IgD-negative memory B cell (primary cell): ENCODE data around the gene LGALS12. TPM values are rescaled to one million over a fixed set of nuclear protein-coding genes. Genes with fewer than 3 reads are reported as not detected.
"Not testable (repeated sequence)": the region's sequence is repeated elsewhere in the genome, so short reads cannot be mapped to it uniquely, and the experiment has no call there.

Source experiments
- H3K27ac Mint-ChIP-seq, 3 donors: one replicate each; pipeline ENCODE4 v1.8.0; 2020 to 2022; ENCODE audit warnings: mild to moderate bottlenecking in 3 of 3, mixed read lengths in 3 of 3, moderate library complexity in 1 of 3
- H3K27me3 Mint-ChIP-seq: one replicate; pipeline ENCODE4 v1.8.0; 2021; ENCODE audit warnings: mixed read lengths
- H3K36me3 Mint-ChIP-seq: one replicate; pipeline ENCODE4 v1.8.0; 2020; ENCODE audit warnings: mild to moderate bottlenecking, mixed read lengths
- H3K4me1 Mint-ChIP-seq, 3 donors: one replicate each; pipeline ENCODE4 v1.8.0; 2020 to 2022; ENCODE audit warnings: mixed read lengths in 3 of 3, mild to moderate bottlenecking in 1 of 3
- H3K4me3 Mint-ChIP-seq, 4 donors: one replicate each; pipeline ENCODE4 v1.8.0; 2020 to 2022; ENCODE audit warnings: mild to moderate bottlenecking in 4 of 4, mixed read lengths in 4 of 4, moderate library complexity in 3 of 4
- H3K9me3 Mint-ChIP-seq, 3 donors: one replicate each; pipeline ENCODE4 v1.8.0; 2020 to 2021; ENCODE audit warnings: mixed read lengths in 3 of 3, mild to moderate bottlenecking in 1 of 3
- polyA plus RNA-seq: library from polyadenylated mRNA; unstranded; fragments of 300-500 nt; fragmentation: Illumina TruSeq; gene quantifications from one replicate; pipeline ENCODE4 v1.2.3, GENCODE V29; 2021

Gene LGALS12
- polyA plus RNA-seq, 1 donor from 2014 or later = 0.39 TPM

DNA sequence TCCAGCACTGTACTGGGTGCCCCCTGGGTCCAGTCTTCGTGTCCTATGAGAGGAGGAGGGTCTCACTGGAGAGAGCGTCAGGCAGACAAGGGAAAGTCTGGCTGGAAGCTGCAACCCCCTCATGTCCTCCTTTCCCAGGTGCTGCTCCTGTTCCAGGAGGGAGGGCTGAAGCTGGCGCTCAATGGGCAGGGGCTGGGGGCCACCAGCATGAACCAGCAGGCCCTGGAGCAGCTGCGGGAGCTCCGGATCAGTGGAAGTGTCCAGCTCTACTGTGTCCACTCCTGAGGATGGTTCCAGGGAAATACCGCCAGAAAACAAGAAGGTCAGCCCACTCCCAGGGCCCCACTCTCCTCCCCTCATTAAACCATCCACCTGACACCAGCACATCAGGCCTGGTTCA, 10.2 kb downstream of the LGALS12 start:
- peaks cover 0 to 4% (median 0%) of the 10 kb centered on the region in 3 donors for H3K4me1 Mint-ChIP-seq
- peaks cover 2 to 14% (median 10%) of the 10 kb centered on the region in 3 donors for H3K9me3 Mint-ChIP-seq
- no peaks in the 10 kb centered on the region for H3K36me3 Mint-ChIP-seq
- peaks cover under 1% of the 10 kb centered on the region for H3K27me3 Mint-ChIP-seq
- H3K4me3 Mint-ChIP-seq = no peak overlapping the region
- H3K27ac Mint-ChIP-seq = no peak overlapping the region

- H3K9me3 Mint-ChIP-seq = peaks cover 2 to 14% (median 10%) of the 10 kb centered on the region in 3 donors
- peaks cover 0 to 4% (median 0%) of the 10 kb centered on the region in 3 donors for H3K4me1 Mint-ChIP-seq
- H3K36me3 Mint-ChIP-seq = no peaks in the 10 kb centered on the region
- no peaks in the 10 kb centered on the region for H3K27me3 Mint-ChIP-seq
- H3K27ac Mint-ChIP-seq = no peak overlapping the region
- no peak overlapping the region for H3K4me3 Mint-ChIP-seq
These were observed 11.3 kb downstream of the LGALS12 start for GRCh38 chr11:63517156-63517555.

GRCh38 chr11:63518548-63518947, 12.7 kb downstream of the LGALS12 start:
- Mint-ChIP-seq H3K27me3 (peaks cover 2% of the 10 kb centered on the region), H3K36me3 (no peaks in the 10 kb centered on the region), H3K4me3 (no peak overlapping the region), H3K4me1 (peaks cover 0 to 4% (median 0%) of the 10 kb centered on the region in 3 donors), H3K27ac (no peak overlapping the region), H3K9me3 (peaks cover 2 to 17% (median 14%) of the 10 kb centered on the region in 3 donors)

DNA sequence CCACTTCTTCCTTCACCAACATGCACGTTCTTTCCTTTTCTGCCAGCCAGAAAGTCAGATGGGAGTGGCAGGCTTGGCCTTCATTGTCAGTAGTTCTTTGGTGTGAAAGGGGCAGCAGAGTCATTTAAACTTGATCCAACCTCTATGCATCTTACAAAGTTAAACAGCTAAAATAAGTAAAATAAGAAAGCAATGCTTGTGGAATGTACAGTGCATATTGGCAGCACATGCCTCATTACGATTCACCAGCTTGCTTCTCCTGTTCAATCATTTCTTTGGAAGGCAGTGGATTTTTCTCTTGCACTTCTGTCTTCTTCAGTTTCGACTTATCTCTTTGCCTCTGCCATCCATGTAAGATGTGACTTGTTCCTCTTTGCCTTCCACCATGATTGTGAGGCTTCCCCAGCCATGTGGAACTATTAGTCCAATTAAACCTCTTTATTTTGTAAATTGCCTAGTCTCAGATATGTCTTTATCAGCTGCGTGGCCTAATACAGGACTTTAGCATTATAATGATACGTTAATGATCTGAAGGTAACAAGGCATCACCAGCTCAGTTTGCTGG, 14.8 kb downstream of the LGALS12 start:
- Mint-ChIP-seq H3K27me3 (peaks cover 5% of the 10 kb centered on the region), H3K27ac (no peak overlapping the region), H3K36me3 (no peaks in the 10 kb centered on the region), H3K4me1 (peaks cover 0 to 4% (median 0%) of the 10 kb centered on the region in 3 donors), H3K4me3 (no peak overlapping the region), H3K9me3 (peaks cover 2 to 19% (median 14%) of the 10 kb centered on the region in 3 donors)

GRCh38 chr11:63521896-63522295, 16.0 kb downstream of the LGALS12 start:
- Mint-ChIP-seq H3K36me3 (no peaks in the 10 kb centered on the region), H3K4me3 (no peak overlapping the region), H3K27ac (no peak overlapping the region), H3K9me3 (peaks cover 2 to 19% (median 14%) of the 10 kb centered on the region in 3 donors), H3K4me1 (peaks cover 0 to 4% (median 0%) of the 10 kb centered on the region in 3 donors), H3K27me3 (peaks cover 5% of the 10 kb centered on the region)

- no peak overlapping the region for H3K27ac Mint-ChIP-seq
These were observed 17.3 kb downstream of the LGALS12 start for GRCh38 chr11:63523151-63523550.

DNA sequence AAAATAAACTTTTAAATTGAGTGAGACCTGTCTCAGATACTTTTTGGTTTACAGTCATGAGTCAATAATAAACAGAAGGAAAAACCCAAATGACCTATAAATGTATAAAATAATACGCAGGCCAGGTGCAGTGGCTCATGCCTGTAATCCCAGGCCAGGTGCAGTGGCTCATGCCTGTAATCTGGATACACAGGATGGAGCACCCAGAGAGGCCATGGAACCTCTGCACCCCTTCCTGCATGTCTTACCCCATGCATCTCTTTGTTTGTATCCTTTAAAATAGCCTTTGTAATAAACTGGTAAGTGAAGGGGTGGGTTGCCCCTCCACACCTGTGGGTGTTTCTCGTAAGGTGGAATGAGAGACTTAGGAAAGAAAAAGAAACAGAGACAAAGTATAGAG, 21.8 kb downstream of the LGALS12 start:
- no peak overlapping the region for H3K27ac Mint-ChIP-seq
- no peaks in the 10 kb centered on the region for H3K36me3 Mint-ChIP-seq
- H3K4me1 Mint-ChIP-seq = peaks cover 11 to 24% (median 12%) of the 10 kb centered on the region in 3 donors
- peaks cover 4% of the 10 kb centered on the region for H3K27me3 Mint-ChIP-seq
- peaks cover 0 to 5% (median 0%) of the 10 kb centered on the region in 3 donors for H3K9me3 Mint-ChIP-seq
- H3K4me3 Mint-ChIP-seq = no peak overlapping the region

More at GRCh38 chr11:63523151-63523550, 17.3 kb downstream of the LGALS12 start:
- H3K9me3 Mint-ChIP-seq = peaks cover 2 to 19% (median 14%) of the 10 kb centered on the region in 3 donors
- no peaks in the 10 kb centered on the region for H3K36me3 Mint-ChIP-seq
- peaks cover 7% of the 10 kb centered on the region for H3K27me3 Mint-ChIP-seq
- peaks cover 0 to 4% (median 0%) of the 10 kb centered on the region in 3 donors for H3K4me1 Mint-ChIP-seq
- H3K4me3 Mint-ChIP-seq = no peak overlapping the region

DNA sequence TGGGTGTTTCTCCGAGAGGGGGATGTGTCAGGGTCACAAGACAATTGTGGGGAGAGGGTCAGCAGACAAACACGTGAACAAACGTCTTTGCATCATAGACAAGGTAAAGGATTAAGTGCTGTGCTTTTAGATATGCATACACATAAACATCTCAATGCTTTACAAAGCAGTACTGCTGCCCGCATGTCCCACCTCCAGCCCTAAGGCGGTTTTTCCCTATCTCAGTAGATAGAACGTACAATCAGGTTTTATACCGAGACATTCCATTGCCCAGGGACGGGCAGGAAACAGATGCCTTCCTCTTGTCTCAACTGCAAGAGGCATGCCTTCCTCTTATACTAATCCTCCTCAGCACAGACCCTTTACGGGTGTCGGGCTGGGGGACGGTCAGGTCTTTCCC, 22.3 kb downstream of the LGALS12 start:
- peaks cover 11 to 24% (median 12%) of the 10 kb centered on the region in 3 donors for H3K4me1 Mint-ChIP-seq
- not testable (repeated sequence) for H3K27ac Mint-ChIP-seq, H3K4me3 Mint-ChIP-seq, H3K27me3 Mint-ChIP-seq, H3K9me3 Mint-ChIP-seq, H3K36me3 Mint-ChIP-seq

DNA sequence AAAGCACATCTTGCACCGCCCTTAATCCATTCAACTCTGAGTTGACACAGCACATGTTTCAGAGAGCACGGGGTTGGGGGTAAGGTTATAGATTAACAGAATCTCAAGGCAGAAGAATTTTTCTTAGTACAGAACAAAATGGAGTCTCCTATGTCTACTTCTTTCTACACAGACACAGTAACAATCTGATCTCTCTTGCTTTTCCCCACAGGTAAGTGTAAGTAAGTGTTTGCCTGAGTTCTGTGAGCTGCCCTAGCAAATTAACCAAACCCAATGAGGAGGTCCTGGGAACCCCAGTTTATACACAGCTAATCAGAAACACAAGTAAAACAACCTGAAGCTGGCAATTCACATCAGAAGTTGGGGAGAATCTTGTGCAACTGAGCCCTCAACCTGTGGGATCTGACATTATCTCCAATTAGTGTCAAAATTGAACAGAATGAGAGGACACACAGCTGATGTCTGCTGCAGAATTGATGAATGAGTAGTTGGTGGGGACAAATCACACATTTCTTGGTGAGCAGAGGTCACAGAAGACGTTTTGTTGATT, 22.9 kb downstream of the LGALS12 start:
- peaks cover 12 to 28% (median 13%) of the 10 kb centered on the region in 3 donors for H3K4me1 Mint-ChIP-seq
- not testable (repeated sequence) for H3K27me3 Mint-ChIP-seq, H3K27ac Mint-ChIP-seq, H3K9me3 Mint-ChIP-seq, H3K4me3 Mint-ChIP-seq, H3K36me3 Mint-ChIP-seq

DNA sequence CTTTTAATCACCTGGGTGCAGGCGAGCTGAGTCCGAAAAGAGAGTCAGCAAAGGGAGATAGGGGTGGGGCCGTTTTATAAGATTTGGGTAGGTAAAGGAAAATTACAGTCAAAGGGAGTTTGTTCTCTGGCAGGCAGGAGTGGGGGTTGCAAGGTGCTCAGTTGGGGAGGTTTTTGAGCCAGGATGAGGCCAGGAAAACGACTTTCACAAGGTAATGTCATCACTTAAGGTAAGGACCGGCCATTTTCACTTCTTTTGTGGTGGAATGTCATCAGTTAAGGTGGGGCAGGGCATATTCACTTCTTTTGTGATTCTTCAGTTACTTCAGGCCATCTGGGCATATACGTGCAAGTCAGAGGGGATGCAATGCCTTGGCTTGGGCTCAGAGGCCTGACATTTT, 23.5 kb downstream of the LGALS12 start:
- H3K9me3 Mint-ChIP-seq, H3K4me3 Mint-ChIP-seq, H3K36me3 Mint-ChIP-seq, H3K27me3 Mint-ChIP-seq: not testable (repeated sequence)
- peaks cover 13 to 30% (median 15%) of the 10 kb centered on the region in 3 donors for H3K4me1 Mint-ChIP-seq
- H3K27ac Mint-ChIP-seq = peak overlapping the region in 1 of 3 donors; percentile 65

GRCh38 chr11:63530021-63530420, 24.1 kb downstream of the LGALS12 start:
- no peaks in the 10 kb centered on the region for H3K9me3 Mint-ChIP-seq
- H3K36me3 Mint-ChIP-seq = no peaks in the 10 kb centered on the region
- peak overlapping the region in 1 of 3 donors; percentile 13 for H3K27ac Mint-ChIP-seq
- H3K4me3 Mint-ChIP-seq = no peak overlapping the region
- H3K27me3 Mint-ChIP-seq = peaks cover 2% of the 10 kb centered on the region
- H3K4me1 Mint-ChIP-seq = peaks cover 16 to 33% (median 16%) of the 10 kb centered on the region in 3 donors

GRCh38 chr11:63531074-63531792, 25.3 kb downstream of the LGALS12 start:
- Mint-ChIP-seq H3K4me3 (peak overlapping the region in 3 of 4 donors; percentile 8 to 76 (median 73)), H3K4me1 (peaks cover 20 to 35% (median 24%) of the 10 kb centered on the region in 3 donors), H3K27ac (peak overlapping the region in 2 of 3 donors; percentile 6 to 53)
- H3K9me3 Mint-ChIP-seq, H3K36me3 Mint-ChIP-seq, H3K27me3 Mint-ChIP-seq: not testable (repeated sequence)

DNA sequence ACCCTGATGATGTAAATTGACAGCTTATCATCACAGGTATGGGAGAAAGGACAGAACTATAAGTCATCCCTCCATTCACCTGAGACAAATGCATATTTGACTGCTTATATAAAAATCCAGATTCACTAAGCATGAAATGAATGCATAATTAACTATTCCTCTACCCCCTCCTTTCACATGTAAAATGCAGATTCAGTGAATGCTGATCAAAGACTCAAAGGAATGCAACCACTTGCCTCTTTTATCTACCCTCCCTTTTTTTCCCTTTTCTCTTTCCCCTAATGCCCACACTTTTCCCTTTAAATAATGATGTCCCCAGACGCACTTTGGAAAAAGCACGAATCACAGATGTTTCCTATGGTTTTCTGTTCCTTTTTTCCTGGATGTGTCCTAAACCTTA, 26.2 kb downstream of the LGALS12 start:
- H3K27ac Mint-ChIP-seq = no peak overlapping the region
- peaks cover 2% of the 10 kb centered on the region for H3K27me3 Mint-ChIP-seq
- no peaks in the 10 kb centered on the region for H3K9me3 Mint-ChIP-seq
- H3K4me1 Mint-ChIP-seq = peaks cover 25 to 43% (median 32%) of the 10 kb centered on the region in 3 donors
- no peaks in the 10 kb centered on the region for H3K36me3 Mint-ChIP-seq
- peak overlapping the region in 1 of 4 donors; percentile 85 for H3K4me3 Mint-ChIP-seq

- Mint-ChIP-seq H3K27ac (no peak overlapping the region), H3K9me3 (no peaks in the 10 kb centered on the region), H3K27me3 (no peaks in the 10 kb centered on the region), H3K4me1 (peaks cover 30 to 47% (median 35%) of the 10 kb centered on the region in 3 donors), H3K36me3 (no peaks in the 10 kb centered on the region), H3K4me3 (peak overlapping the region in 1 of 4 donors; percentile 73)
These were observed 27.1 kb downstream of the LGALS12 start for GRCh38 chr11:63532799-63533475.

- Mint-ChIP-seq H3K9me3 (no peaks in the 10 kb centered on the region), H3K27ac (peak overlapping the region in 1 of 3 donors; percentile 33), H3K27me3 (no peaks in the 10 kb centered on the region), H3K4me1 (peaks cover 30 to 43% (median 36%) of the 10 kb centered on the region in 3 donors), H3K4me3 (peak overlapping the region in 1 of 4 donors; percentile 4), H3K36me3 (no peaks in the 10 kb centered on the region)
These were observed 28.2 kb downstream of the LGALS12 start for GRCh38 chr11:63534076-63534475.
